ENCODE data around the gene HERC6.

Gene HERC6

DNA sequence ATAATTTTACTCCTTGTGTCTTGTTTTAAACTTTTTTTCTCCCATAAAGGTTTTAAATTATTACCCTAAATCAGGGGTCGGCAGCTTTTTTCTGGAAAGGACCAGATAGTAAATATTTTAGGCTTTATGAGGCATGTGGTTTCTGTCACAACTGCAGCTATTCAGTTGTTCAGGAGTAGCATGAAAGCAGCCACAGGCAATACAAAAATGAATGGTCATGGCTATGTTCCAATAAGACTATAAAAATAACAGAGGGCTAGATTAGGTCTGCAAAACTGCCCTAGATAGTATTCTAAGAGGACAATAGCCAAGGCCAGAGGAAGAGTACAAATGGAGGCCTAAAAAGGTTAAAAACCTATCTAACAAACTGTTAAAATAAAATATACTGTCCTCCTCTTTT is 102.9 kb downstream of the HERC6 start:
- TF ChIP-seq POLR2A (IDR thresholded peaks at IDR 0.05; ENCODE audit: extremely low read depth, insufficient read length), result no peak
- TF ChIP-seq MYC (IDR thresholded peaks at IDR 0.05; ENCODE audit: low read depth, low read length), result no peak
- TF ChIP-seq, protein P1, sequence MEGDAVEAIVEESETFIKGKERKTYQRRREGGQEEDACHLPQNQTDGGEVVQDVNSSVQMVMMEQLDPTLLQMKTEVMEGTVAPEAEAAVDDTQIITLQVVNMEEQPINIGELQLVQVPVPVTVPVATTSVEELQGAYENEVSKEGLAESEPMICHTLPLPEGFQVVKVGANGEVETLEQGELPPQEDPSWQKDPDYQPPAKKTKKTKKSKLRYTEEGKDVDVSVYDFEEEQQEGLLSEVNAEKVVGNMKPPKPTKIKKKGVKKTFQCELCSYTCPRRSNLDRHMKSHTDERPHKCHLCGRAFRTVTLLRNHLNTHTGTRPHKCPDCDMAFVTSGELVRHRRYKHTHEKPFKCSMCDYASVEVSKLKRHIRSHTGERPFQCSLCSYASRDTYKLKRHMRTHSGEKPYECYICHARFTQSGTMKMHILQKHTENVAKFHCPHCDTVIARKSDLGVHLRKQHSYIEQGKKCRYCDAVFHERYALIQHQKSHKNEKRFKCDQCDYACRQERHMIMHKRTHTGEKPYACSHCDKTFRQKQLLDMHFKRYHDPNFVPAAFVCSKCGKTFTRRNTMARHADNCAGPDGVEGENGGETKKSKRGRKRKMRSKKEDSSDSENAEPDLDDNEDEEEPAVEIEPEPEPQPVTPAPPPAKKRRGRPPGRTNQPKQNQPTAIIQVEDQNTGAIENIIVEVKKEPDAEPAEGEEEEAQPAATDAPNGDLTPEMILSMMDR (IDR thresholded peaks at IDR 0.05; ENCODE audit: low read depth, low read length), result no peak
- TF ChIP-seq, protein P2, sequence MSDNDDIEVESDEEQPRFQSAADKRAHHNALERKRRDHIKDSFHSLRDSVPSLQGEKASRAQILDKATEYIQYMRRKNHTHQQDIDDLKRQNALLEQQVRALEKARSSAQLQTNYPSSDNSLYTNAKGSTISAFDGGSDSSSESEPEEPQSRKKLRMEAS (IDR thresholded peaks at IDR 0.05; ENCODE audit: low read depth, low read length), result no peak
- H3K4me3 ChIP-seq (ENCODE audit: low read depth, low read length), result no peak overlapping the region
- DNase-seq (ENCODE audit: low read depth), result no peak

- no peak overlapping the region for H3K4me3 ChIP-seq (ENCODE audit: low read depth, low read length)
- TF ChIP-seq, protein P2 (IDR thresholded peaks at IDR 0.05; ENCODE audit: low read depth, low read length), result no peak
- TF ChIP-seq MYC (IDR thresholded peaks at IDR 0.05; ENCODE audit: low read depth, low read length), result no peak
- TF ChIP-seq, protein P1 (IDR thresholded peaks at IDR 0.05; ENCODE audit: low read depth, low read length), result no peak
- no peak for TF ChIP-seq POLR2A (IDR thresholded peaks at IDR 0.05; ENCODE audit: extremely low read depth, insufficient read length)
- no peak for DNase-seq (ENCODE audit: low read depth)
Observed at GRCh38 chr4:88489100-88489761, 110.6 kb downstream of the HERC6 start.
